ENCODE results near the gene TET1. TPM values are rescaled to one million over a fixed set of nuclear protein-coding genes. Genes with fewer than 3 reads are reported as not detected.

Gene TET1
- total RNA-seq, 1 donor from 2014 or later = 3.2 TPM

- Histone ChIP-seq H3K36me3 (no peaks in the 10 kb centered on the region), H3K4me3 (peak overlapping the region; percentile 73 to 84), H3K4me1 (peaks cover 37% of the 10 kb centered on the region), H3K27ac (no peak overlapping the region), H3K9me3 (no peaks in the 10 kb centered on the region), H3K27me3 (no peaks in the 10 kb centered on the region)
- TF ChIP-seq CTCF (IDR thresholded peaks at IDR 0.05) (no peak), POLR2AphosphoS5 (IDR thresholded peaks at IDR 0.05; ENCODE audit: insufficient read depth in 1 of 2, low read depth in 1 of 2) (no peak), POLR2A (IDR thresholded peaks at IDR 0.05) (no peak)
- DNase-seq (ENCODE audit: extremely low spot score in 2 of 2) = no peak
- intact Hi-C loops (cut with DNase I) = no loop called here
Measured at GRCh38 chr10:68559841-68560185, 324 bp upstream of the TET1 start.

- Histone ChIP-seq H3K36me3 (no peaks in the 10 kb centered on the region), H3K27ac (peak overlapping the region; percentile 73), H3K4me1 (peaks cover 37% of the 10 kb centered on the region), H3K27me3 (no peaks in the 10 kb centered on the region), H3K9me3 (no peaks in the 10 kb centered on the region), H3K4me3 (peak overlapping the region; percentile 73 to 84)
- no peak for DNase-seq (ENCODE audit: extremely low spot score in 2 of 2)
- TF ChIP-seq POLR2A (IDR thresholded peaks at IDR 0.05) (no peak), POLR2AphosphoS5 (IDR thresholded peaks at IDR 0.05; ENCODE audit: insufficient read depth in 1 of 2, low read depth in 1 of 2) (peak in 1 of 2 donors; percentile 52)
- intact Hi-C loops (cut with DNase I) = no loop called here
Measured at GRCh38 chr10:68560943-68561864, 1.1 kb downstream of the TET1 start.

GRCh38 chr10:68561865-68562649, 1.9 kb downstream of the TET1 start:
- Histone ChIP-seq H3K4me3 (peak overlapping the region; percentile 73 to 84), H3K27me3 (no peaks in the 10 kb centered on the region), H3K4me1 (peaks cover 37% of the 10 kb centered on the region), H3K36me3 (no peaks in the 10 kb centered on the region), H3K27ac (peak overlapping the region; percentile 73), H3K9me3 (no peaks in the 10 kb centered on the region)
- no peak for TF ChIP-seq POLR2A (IDR thresholded peaks at IDR 0.05)
- TF ChIP-seq CTCF (IDR thresholded peaks at IDR 0.05) = no peak
- no peak for TF ChIP-seq POLR2AphosphoS5 (IDR thresholded peaks at IDR 0.05; ENCODE audit: insufficient read depth in 1 of 2, low read depth in 1 of 2)
- no peak for DNase-seq (ENCODE audit: extremely low spot score in 2 of 2)
- intact Hi-C loops (cut with DNase I) = no loop called here

- DNase-seq (ENCODE audit: extremely low spot score in 2 of 2) = no peak
- Histone ChIP-seq H3K4me1 (peaks cover 37% of the 10 kb centered on the region), H3K9me3 (no peaks in the 10 kb centered on the region), H3K27ac (peak overlapping the region; percentile 73), H3K27me3 (no peaks in the 10 kb centered on the region), H3K36me3 (no peaks in the 10 kb centered on the region), H3K4me3 (peak overlapping the region; percentile 73 to 84)
- intact Hi-C loops (cut with DNase I) = no loop called here
- TF ChIP-seq POLR2A (IDR thresholded peaks at IDR 0.05) = no peak
- TF ChIP-seq CTCF (IDR thresholded peaks at IDR 0.05) = no peak
- no peak for TF ChIP-seq POLR2AphosphoS5 (IDR thresholded peaks at IDR 0.05; ENCODE audit: insufficient read depth in 1 of 2, low read depth in 1 of 2)
Measured at GRCh38 chr10:68562661-68563570, 2.8 kb downstream of the TET1 start.

- H3K27ac ChIP-seq = no peak overlapping the region
- no peak for TF ChIP-seq POLR2A (IDR thresholded peaks at IDR 0.05)
- no peak for TF ChIP-seq CTCF (IDR thresholded peaks at IDR 0.05)
- H3K4me1 ChIP-seq = peaks cover 36% of the 10 kb centered on the region
- intact Hi-C loops (cut with DNase I) = no loop called here
- DNase-seq (ENCODE audit: extremely low spot score in 2 of 2) = no peak
- H3K36me3 ChIP-seq = no peaks in the 10 kb centered on the region
- no peak overlapping the region for H3K4me3 ChIP-seq
- no peaks in the 10 kb centered on the region for H3K9me3 ChIP-seq
- no peaks in the 10 kb centered on the region for H3K27me3 ChIP-seq
Measured at GRCh38 chr10:68564712-68565111, 4.6 kb downstream of the TET1 start.
